Measurements from ENCODE around the gene TYW1B.
"Not testable (repeated sequence)": the region's sequence is repeated elsewhere in the genome, so short reads cannot be mapped to it uniquely, and the experiment has no call there.

DNA sequence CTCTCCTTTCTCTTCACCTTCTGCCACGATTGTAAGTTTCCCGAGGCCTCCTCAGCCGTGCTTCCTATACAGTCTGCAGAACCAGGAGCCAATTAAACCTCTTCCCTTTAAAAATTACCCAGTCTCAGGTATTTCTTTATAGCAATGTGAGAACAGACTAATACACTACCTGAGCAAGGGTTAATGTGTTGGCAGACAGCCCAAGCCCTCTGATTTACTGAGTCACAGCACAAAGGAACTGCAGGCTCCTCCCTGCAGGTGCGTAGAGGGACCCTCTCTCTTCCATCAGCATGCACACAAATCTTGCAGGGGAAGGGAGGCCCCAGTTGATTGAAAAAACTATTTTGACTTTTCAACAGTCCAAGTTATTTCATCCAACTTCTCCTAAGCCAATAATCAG, 271.3 kb downstream of the TYW1B start:
- TF ChIP-seq EP300, CTCF, POLR2A (IDR thresholded peaks at IDR 0.05): not testable (repeated sequence)
